NCI-H82 treated with DMSO at 0.1 percent for 48 hours (cell line): ENCODE results near the gene CCDC178.

Experiments used
- DNase-seq: peaks from one replicate; lab custom pipeline; 2025; ENCODE audit not compliant: unreplicated experiment; lab: John Stamatoyannopoulos, UW

CCDC178 gene

DNA sequence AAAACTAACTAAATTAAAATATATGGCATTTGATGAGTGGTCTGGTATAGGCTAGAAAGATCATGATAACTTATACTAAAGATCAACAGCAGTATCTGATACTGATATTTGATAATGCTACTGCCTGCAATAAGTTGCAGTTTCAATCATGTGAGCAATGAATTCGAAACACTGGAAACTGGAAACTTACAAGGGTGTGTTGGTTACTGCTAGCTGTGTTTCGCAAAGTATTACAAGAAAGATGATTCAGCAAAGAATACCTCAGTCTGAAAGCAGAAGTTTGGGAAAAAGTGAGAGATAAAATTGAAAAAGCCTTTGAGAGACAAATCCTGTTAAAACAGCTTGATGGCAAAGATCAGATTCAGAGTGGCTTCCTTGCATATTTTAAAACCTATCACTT, 294.5 kb downstream of the CCDC178 start:
- DNase-seq: no peak

DNA sequence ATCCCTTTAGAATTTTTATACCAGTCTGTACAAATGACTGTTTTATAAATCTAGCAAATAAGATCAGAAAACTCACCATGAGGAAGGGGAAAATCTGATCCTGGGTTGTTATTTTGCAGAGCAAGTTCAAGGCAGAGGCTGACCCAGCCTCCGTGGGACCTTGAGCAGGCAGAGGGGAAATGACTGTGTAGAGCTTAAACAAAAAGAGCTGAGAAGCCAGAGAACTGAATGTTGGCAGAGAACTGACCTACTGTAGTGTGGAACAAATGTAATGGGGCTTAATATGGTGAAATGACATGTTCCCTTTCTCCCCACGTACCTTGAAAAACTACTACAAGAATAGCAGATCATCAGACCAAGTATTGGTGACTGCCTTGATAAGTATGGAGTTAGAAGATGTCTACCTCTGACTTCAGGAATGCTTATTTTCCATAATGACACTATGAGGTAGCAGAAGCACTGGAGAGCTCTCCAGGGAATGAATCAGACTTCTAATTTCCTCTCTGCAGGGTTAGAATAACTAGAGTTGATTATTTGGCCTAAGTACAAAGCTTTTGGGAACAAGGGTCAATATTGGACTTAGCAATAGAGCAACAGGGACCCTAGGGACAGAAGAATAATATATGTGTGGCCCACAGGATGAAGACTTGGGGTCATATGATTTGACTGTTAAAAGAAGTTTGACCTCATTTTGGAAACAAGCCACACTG, 304.4 kb downstream of the CCDC178 start:
- DNase-seq: no peak

- DNase-seq: no peak
Measured at GRCh38 chr18:33132657-33133056, 307.9 kb downstream of the CCDC178 start.

DNA sequence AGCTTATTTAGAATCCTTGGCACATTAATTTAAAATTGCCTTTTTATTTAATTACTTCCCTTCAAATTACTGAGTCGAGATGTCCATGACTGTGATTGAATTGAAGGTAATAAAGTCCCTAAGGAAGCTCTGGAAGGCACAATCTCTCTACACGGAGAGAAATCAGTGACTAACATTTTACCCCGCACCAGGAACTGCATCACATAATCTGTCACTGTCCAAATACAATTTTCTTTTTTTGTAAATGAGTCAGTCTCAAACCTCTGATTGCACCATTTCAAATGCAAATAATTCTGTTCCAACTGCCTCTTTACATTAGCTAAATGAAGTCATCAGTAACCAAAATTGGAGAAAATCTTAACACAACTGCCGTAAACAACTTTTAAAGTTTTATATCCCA, 311.9 kb downstream of the CCDC178 start:
- DNase-seq: no peak

- no peak for DNase-seq
Measured at GRCh38 chr18:33123862-33124518, 316.5 kb downstream of the CCDC178 start.

- no peak for DNase-seq
Measured at GRCh38 chr18:33116376-33116775, 324.1 kb downstream of the CCDC178 start.

DNA sequence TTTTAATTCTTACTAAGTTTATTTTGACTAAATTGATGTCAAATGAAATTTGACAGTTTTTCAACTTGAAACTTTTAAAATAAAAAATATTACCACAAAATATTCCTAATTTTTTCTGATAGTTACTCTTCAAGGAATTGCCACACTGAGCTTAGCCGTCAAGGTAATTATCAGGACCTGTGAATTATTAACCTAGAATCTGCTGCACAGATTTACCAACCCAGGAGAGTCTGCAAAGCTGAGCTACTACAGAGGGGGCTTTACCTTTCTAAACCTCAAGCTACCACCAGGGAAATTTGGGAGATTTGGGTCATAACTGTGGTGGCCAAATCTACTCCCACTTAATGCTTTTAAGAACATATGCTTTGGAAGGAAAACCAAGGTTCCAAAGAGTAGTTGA, 324.6 kb downstream of the CCDC178 start:
- no peak for DNase-seq

GRCh38 chr18:33115476-33115875, 325.0 kb downstream of the CCDC178 start:
- DNase-seq: no peak

- no peak for DNase-seq
Measured at GRCh38 chr18:33114749-33115148, 325.8 kb downstream of the CCDC178 start.

GRCh38 chr18:33113416-33113815, 327.1 kb downstream of the CCDC178 start:
- no peak for DNase-seq

DNA sequence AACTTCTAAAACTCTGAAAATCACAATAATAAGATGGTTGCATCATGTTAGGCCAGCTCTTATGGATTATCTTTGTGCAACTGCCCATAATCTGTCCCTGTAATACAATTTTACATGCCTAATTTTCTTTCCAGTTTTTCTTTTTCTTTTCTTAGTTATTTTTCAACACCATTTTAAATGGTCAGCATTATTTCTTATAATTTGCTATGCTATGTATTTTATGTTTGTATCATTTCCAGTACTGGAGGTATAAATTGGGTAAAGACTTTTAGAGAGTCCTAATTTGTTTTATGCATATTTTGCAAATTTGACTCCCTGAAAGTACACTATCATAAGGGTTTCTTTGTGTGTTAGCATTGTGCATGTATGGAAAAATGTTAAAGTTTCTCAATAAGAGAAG, 333.0 kb downstream of the CCDC178 start:
- no peak for DNase-seq

DNA sequence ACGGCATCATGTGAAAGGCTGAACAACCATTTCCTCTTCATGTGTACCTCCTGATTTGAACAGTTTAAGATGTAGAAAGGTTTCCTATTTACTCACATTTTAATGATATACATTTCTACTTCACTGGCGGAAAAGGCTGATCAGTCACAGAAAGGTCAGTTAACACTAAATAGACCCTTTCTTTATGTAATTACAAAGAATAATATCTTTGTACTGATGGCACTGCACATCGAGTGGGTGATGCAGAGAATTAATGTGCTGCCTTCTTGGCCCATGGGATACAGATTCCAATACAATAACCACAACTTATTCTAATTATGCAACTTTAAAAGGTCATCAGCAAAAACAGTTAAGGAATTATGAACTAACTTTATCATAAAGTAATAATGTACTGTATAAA, 339.2 kb downstream of the CCDC178 start:
- no peak for DNase-seq

DNA sequence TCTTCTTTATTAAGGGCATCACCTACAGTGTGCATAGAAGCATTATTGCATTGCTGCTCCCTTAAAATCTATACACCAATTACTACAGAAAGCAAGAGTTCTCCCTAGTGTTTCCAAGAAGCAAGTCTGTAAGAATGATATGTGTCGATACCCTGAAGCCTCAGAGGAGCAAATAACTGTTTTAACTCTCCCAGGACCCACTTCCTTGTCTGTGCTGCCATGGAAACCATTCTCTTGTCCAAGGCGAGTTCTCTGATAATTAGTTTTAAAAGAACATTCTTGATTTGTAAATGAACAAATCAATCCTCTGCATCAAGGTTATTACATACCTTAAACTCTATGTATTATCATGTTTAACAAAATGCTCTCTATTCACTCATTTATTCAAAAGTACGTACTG, 340.9 kb downstream of the CCDC178 start:
- DNase-seq: no peak

GRCh38 chr18:33097126-33097525, 343.4 kb downstream of the CCDC178 start:
- no peak for DNase-seq

GRCh38 chr18:33090461-33090860, 350.1 kb downstream of the CCDC178 start:
- no peak for DNase-seq

GRCh38 chr18:33076601-33077000, 363.9 kb downstream of the CCDC178 start:
- DNase-seq: peak; percentile 98

GRCh38 chr18:33074125-33074524, 366.4 kb downstream of the CCDC178 start:
- no peak for DNase-seq

- DNase-seq: no peak
Measured at GRCh38 chr18:33062834-33063364, 377.6 kb downstream of the CCDC178 start.

- peak; percentile 98 for DNase-seq
Measured at GRCh38 chr18:33052886-33053285, 387.6 kb downstream of the CCDC178 start.

DNA sequence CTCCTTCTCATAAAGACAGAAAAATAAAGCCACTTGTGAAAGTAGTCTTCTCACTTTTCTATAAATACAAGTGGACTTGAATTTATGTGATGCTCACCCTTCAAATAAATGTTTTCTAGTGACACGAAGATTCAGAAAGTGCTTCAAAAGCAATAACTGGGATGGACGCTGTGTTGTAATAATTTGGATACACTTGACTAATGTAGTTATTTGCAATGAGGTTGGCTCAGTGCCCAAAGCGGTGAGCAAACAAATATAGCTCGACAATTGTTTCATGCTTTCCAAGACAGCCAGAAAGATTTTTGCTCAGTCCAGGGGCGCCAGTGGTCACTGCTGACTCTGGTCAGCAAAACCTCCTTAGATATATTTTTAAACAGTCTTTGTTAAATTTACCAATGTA, 389.1 kb downstream of the CCDC178 start:
- peak; percentile 61 for DNase-seq

- no peak for DNase-seq
Measured at GRCh38 chr18:33040213-33040612, 400.3 kb downstream of the CCDC178 start.

GRCh38 chr18:33034945-33035344, 405.6 kb downstream of the CCDC178 start:
- no peak for DNase-seq

- DNase-seq: no peak
Measured at GRCh38 chr18:33034212-33034611, 406.3 kb downstream of the CCDC178 start.
